Measurements from ENCODE around the gene PRPS2. TPM values are rescaled to one million over a fixed set of nuclear protein-coding genes. Genes with fewer than 3 reads are reported as not detected.

The PRPS2 gene
- total RNA-seq, result 10 to 100 TPM; 64.6 to 66.9 TPM

- Mint-ChIP-seq H3K27ac (peak within 1 kb of the TSS; percentile 74), H3K4me3 (peak within 1 kb of the TSS; percentile 82), H3K27me3 (peaks cover 8% of the 10 kb centered on the region), H3K36me3 (ENCODE audit: low read depth) (peaks cover 24% of the 10 kb centered on the region), H3K4me1 (peaks cover 31% of the 10 kb centered on the region), H3K9me3 (no peaks in the 10 kb centered on the region)
- ChIA-PET POLR2A (interaction anchor here (0.7 to 3.2 kb wide), 8 partner anchors 9 to 1028 kb away, joined by 3 to 21 read pairs (median 4); partner anchors contain the start of genes OFD1 and TRAPPC2), CTCF (interaction anchor here (1.1 to 5.0 kb wide), 3 partner anchors 21 to 89 kb away, joined by 3 to 62 read pairs (median 15); no protein-coding TSS in a partner anchor)
- DNase-seq, result peak; percentile 72
Measured at GRCh38 chrX:12791257-12792228, at the start of gene PRPS2. PRPS2 (plus strand) TSS chrX:12791412; CDS start chrX:12791498, 86 bp downstream.

- Mint-ChIP-seq H3K9me3 (no peaks in the 10 kb centered on the region), H3K4me1 (no peaks in the 10 kb centered on the region), H3K27ac (no peak overlapping the region), H3K36me3 (ENCODE audit: low read depth) (no peaks in the 10 kb centered on the region), H3K27me3 (no peaks in the 10 kb centered on the region), H3K4me3 (no peak overlapping the region)
- ChIA-PET POLR2A (no interaction called here), CTCF (no interaction called here)
- DNase-seq, result no peak
Measured at GRCh38 chrX:12741416-12741815, 49.8 kb upstream of the PRPS2 start.

- no peaks in the 10 kb centered on the region for H3K4me1 Mint-ChIP-seq
- no peaks in the 10 kb centered on the region for H3K9me3 Mint-ChIP-seq
- DNase-seq, result no peak
- POLR2A ChIA-PET, result no interaction called here
- no peaks in the 10 kb centered on the region for H3K27me3 Mint-ChIP-seq
- no peak overlapping the region for H3K4me3 Mint-ChIP-seq
- no peaks in the 10 kb centered on the region for H3K36me3 Mint-ChIP-seq (ENCODE audit: low read depth)
- no peak overlapping the region for H3K27ac Mint-ChIP-seq
- CTCF ChIA-PET, result no interaction called here
Measured at GRCh38 chrX:12747433-12747832, 43.8 kb upstream of the PRPS2 start.

GRCh38 chrX:12751887-12752286 is 39.3 kb upstream of the PRPS2 start:
- Mint-ChIP-seq H3K4me3 (no peak overlapping the region), H3K27ac (no peak overlapping the region), H3K9me3 (no peaks in the 10 kb centered on the region), H3K4me1 (no peaks in the 10 kb centered on the region), H3K27me3 (peaks cover under 1% of the 10 kb centered on the region), H3K36me3 (ENCODE audit: low read depth) (no peaks in the 10 kb centered on the region)
- no peak for DNase-seq
- ChIA-PET CTCF (interaction anchor here (3.9 kb wide), 1 partner anchor 19 kb away, joined by 17 read pairs; no protein-coding TSS in a partner anchor), POLR2A (no interaction called here)

- H3K27ac Mint-ChIP-seq, result no peak overlapping the region
- no peaks in the 10 kb centered on the region for H3K4me1 Mint-ChIP-seq
- H3K4me3 Mint-ChIP-seq, result no peak overlapping the region
- no peaks in the 10 kb centered on the region for H3K9me3 Mint-ChIP-seq
- no peak for DNase-seq
- POLR2A ChIA-PET, result no interaction called here
- peaks cover 5% of the 10 kb centered on the region for H3K27me3 Mint-ChIP-seq
- no peaks in the 10 kb centered on the region for H3K36me3 Mint-ChIP-seq (ENCODE audit: low read depth)
- CTCF ChIA-PET, result interaction anchor here (3.9 kb wide), 1 partner anchor 17 kb away, joined by 17 read pairs; no protein-coding TSS in a partner anchor
Measured at GRCh38 chrX:12753366-12753765, 37.8 kb upstream of the PRPS2 start.

GRCh38 chrX:12758291-12758690 is 32.9 kb upstream of the PRPS2 start:
- Mint-ChIP-seq H3K9me3 (no peaks in the 10 kb centered on the region), H3K36me3 (ENCODE audit: low read depth) (no peaks in the 10 kb centered on the region), H3K27me3 (peaks cover 10% of the 10 kb centered on the region), H3K4me1 (no peaks in the 10 kb centered on the region), H3K4me3 (no peak overlapping the region), H3K27ac (no peak overlapping the region)
- CTCF ChIA-PET, result interaction anchor here (1.8 kb wide), 1 partner anchor 13 kb away, joined by 11 read pairs; no protein-coding TSS in a partner anchor
- no peak for DNase-seq
- POLR2A ChIA-PET, result no interaction called here

- Mint-ChIP-seq H3K27me3 (peaks cover 17% of the 10 kb centered on the region), H3K4me1 (peaks cover 6% of the 10 kb centered on the region), H3K4me3 (no peak overlapping the region), H3K27ac (no peak overlapping the region), H3K36me3 (ENCODE audit: low read depth) (no peaks in the 10 kb centered on the region), H3K9me3 (no peaks in the 10 kb centered on the region)
- POLR2A ChIA-PET, result no interaction called here
- DNase-seq, result no peak
- CTCF ChIA-PET, result no interaction called here
Measured at GRCh38 chrX:12767856-12768255, 23.4 kb upstream of the PRPS2 start.

- H3K27me3 Mint-ChIP-seq, result peaks cover 19% of the 10 kb centered on the region
- peaks cover 6% of the 10 kb centered on the region for H3K4me1 Mint-ChIP-seq
- no peak overlapping the region for H3K4me3 Mint-ChIP-seq
- POLR2A ChIA-PET, result no interaction called here
- CTCF ChIA-PET, result no interaction called here
- H3K27ac Mint-ChIP-seq, result no peak overlapping the region
- H3K9me3 Mint-ChIP-seq, result no peaks in the 10 kb centered on the region
- no peaks in the 10 kb centered on the region for H3K36me3 Mint-ChIP-seq (ENCODE audit: low read depth)
- DNase-seq, result no peak
Measured at GRCh38 chrX:12768491-12768890, 22.7 kb upstream of the PRPS2 start.

GRCh38 chrX:12770440-12770839 is 20.8 kb upstream of the PRPS2 start:
- ChIA-PET POLR2A (interaction anchor here (2.3 kb wide), 1 partner anchor 21 kb away, joined by 14 read pairs; the partner anchor contains the start of gene PRPS2), CTCF (interaction anchor here (1.2 to 4.3 kb wide), 10 partner anchors 11 to 140 kb away, joined by 3 to 62 read pairs (median 6); partner anchors contain the start of gene PRPS2)
- no peak for DNase-seq
- Mint-ChIP-seq H3K4me3 (no peak overlapping the region), H3K27me3 (peaks cover 19% of the 10 kb centered on the region), H3K36me3 (ENCODE audit: low read depth) (no peaks in the 10 kb centered on the region), H3K9me3 (no peaks in the 10 kb centered on the region), H3K27ac (no peak overlapping the region), H3K4me1 (peaks cover 6% of the 10 kb centered on the region)

GRCh38 chrX:12771445-12772069 is 19.7 kb upstream of the PRPS2 start:
- ChIA-PET POLR2A (interaction anchor here (2.3 kb wide), 1 partner anchor 20 kb away, joined by 14 read pairs; the partner anchor contains the start of gene PRPS2), CTCF (interaction anchor here (0.5 to 4.3 kb wide), 22 partner anchors 9 to 879 kb away, joined by 3 to 62 read pairs (median 5); partner anchors contain the start of gene PRPS2)
- Mint-ChIP-seq H3K9me3 (no peaks in the 10 kb centered on the region), H3K4me3 (no peak overlapping the region), H3K27me3 (peaks cover 22% of the 10 kb centered on the region), H3K36me3 (ENCODE audit: low read depth) (no peaks in the 10 kb centered on the region), H3K4me1 (peaks cover 6% of the 10 kb centered on the region), H3K27ac (no peak overlapping the region)
- DNase-seq, result peak; percentile 73

GRCh38 chrX:12777670-12778069 is 13.5 kb upstream of the PRPS2 start:
- Mint-ChIP-seq H3K27ac (no peak overlapping the region), H3K9me3 (no peaks in the 10 kb centered on the region), H3K36me3 (ENCODE audit: low read depth) (no peaks in the 10 kb centered on the region), H3K4me3 (no peak overlapping the region), H3K27me3 (peaks cover 6% of the 10 kb centered on the region), H3K4me1 (no peaks in the 10 kb centered on the region)
- CTCF ChIA-PET, result no interaction called here
- DNase-seq, result no peak
- POLR2A ChIA-PET, result no interaction called here

GRCh38 chrX:12779534-12779933 is 11.7 kb upstream of the PRPS2 start:
- Mint-ChIP-seq H3K27ac (no peak overlapping the region), H3K36me3 (ENCODE audit: low read depth) (no peaks in the 10 kb centered on the region), H3K4me1 (no peaks in the 10 kb centered on the region), H3K4me3 (no peak overlapping the region), H3K27me3 (peaks cover 5% of the 10 kb centered on the region), H3K9me3 (no peaks in the 10 kb centered on the region)
- CTCF ChIA-PET, result interaction anchor here (5.6 kb wide), 1 partner anchor 8 kb away, joined by 43 read pairs; no protein-coding TSS in a partner anchor
- DNase-seq, result no peak
- POLR2A ChIA-PET, result no interaction called here

GRCh38 chrX:12788645-12789044 is 2.6 kb upstream of the PRPS2 start:
- no peak overlapping the region for H3K27ac Mint-ChIP-seq
- CTCF ChIA-PET, result no interaction called here
- DNase-seq, result no peak
- no peak overlapping the region for H3K4me3 Mint-ChIP-seq
- H3K9me3 Mint-ChIP-seq, result no peaks in the 10 kb centered on the region
- peaks cover 10% of the 10 kb centered on the region for H3K36me3 Mint-ChIP-seq (ENCODE audit: low read depth)
- peaks cover 15% of the 10 kb centered on the region for H3K27me3 Mint-ChIP-seq
- POLR2A ChIA-PET, result no interaction called here
- peaks cover 21% of the 10 kb centered on the region for H3K4me1 Mint-ChIP-seq

Data from activated CD4-positive, alpha-beta memory T cell treated with anti-CD3 and anti-CD28 coated beads, Interleukin-2, amount 10 ng/mL, durations not matched to agents 7 days and 5 days (primary cell).